HG03103 (cell line): ENCODE measurements around the gene TOGARAM1.

Experiments used
- ATAC-seq: cut with Tn5 transposase; IDR thresholded peaks from one replicate; pipeline ENCODE4 v1.9.1; 2021; ENCODE audit warnings: low read depth; ENCODE audit not compliant: unreplicated experiment

Gene TOGARAM1

GRCh38 chr14:44961554-44962333 lies at the start of gene TOGARAM1, which contains the start of gene KLHL28:
Gene TOGARAM1, plus strand, starts transcription at chr14:44962190. Its CDS starts 232 bp downstream, at chr14:44962422.
Gene KLHL28, minus strand, starts transcription at chr14:44961947. Its CDS starts 16,019 bp downstream, at chr14:44945928.
- peak; percentile 86 for ATAC-seq

- no peak for ATAC-seq
These were observed 47.1 kb upstream of the TOGARAM1 start for GRCh38 chr14:44914849-44915248.

GRCh38 chr14:44928793-44929192 lies 33.2 kb upstream of the TOGARAM1 start:
- ATAC-seq: no peak

GRCh38 chr14:44935155-44935554 lies 26.8 kb upstream of the TOGARAM1 start:
- ATAC-seq: no peak

GRCh38 chr14:44937547-44937946 lies 24.4 kb upstream of the TOGARAM1 start:
- no peak for ATAC-seq

GRCh38 chr14:44940211-44940610 lies 21.8 kb upstream of the TOGARAM1 start:
- ATAC-seq: no peak

- ATAC-seq: no peak
These were observed 21.0 kb upstream of the TOGARAM1 start for GRCh38 chr14:44940944-44941343.

GRCh38 chr14:44941591-44941990 lies 20.4 kb upstream of the TOGARAM1 start:
- ATAC-seq: no peak

GRCh38 chr14:44942436-44942835 lies 19.6 kb upstream of the TOGARAM1 start:
- ATAC-seq: no peak

GRCh38 chr14:44944107-44944506 lies 17.9 kb upstream of the TOGARAM1 start:
- no peak for ATAC-seq

GRCh38 chr14:44945264-44945663 lies 16.7 kb upstream of the TOGARAM1 start:
- ATAC-seq: no peak

GRCh38 chr14:44951051-44951450 lies 10.9 kb upstream of the TOGARAM1 start:
- no peak for ATAC-seq

GRCh38 chr14:44952391-44953110 lies 9.4 kb upstream of the TOGARAM1 start:
- no peak for ATAC-seq

GRCh38 chr14:44954750-44955149 lies 7.2 kb upstream of the TOGARAM1 start:
- no peak for ATAC-seq

- no peak for ATAC-seq
These were observed 6.5 kb upstream of the TOGARAM1 start for GRCh38 chr14:44955528-44955927.

- ATAC-seq: no peak
These were observed 5.1 kb upstream of the TOGARAM1 start for GRCh38 chr14:44956866-44957265.

- no peak for ATAC-seq
These were observed 2.5 kb upstream of the TOGARAM1 start for GRCh38 chr14:44959538-44959937.

- ATAC-seq: no peak
These were observed 1.8 kb upstream of the TOGARAM1 start for GRCh38 chr14:44960146-44960545.

- no peak for ATAC-seq
These were observed 1.3 kb upstream of the TOGARAM1 start for GRCh38 chr14:44960646-44961045.

- peak; percentile 15 for ATAC-seq
These were observed 838 bp upstream of the TOGARAM1 start for GRCh38 chr14:44961151-44961553.

GRCh38 chr14:44962334-44963043 lies 499 bp downstream of the TOGARAM1 start:
- ATAC-seq: peak; percentile 23
